IPS-20b (cell line): ENCODE data around the gene POC1A.

Source experiments
- H3K27ac ChIP-seq: one replicate; pipeline ENCODE4 v1.5.1; 2013; ENCODE audit warnings: low read length
- H3K27me3 ChIP-seq: 2 replicates; pipeline ENCODE4 v1.6.1; 2013; ENCODE audit warnings: mild to moderate bottlenecking, low read length, inconsistent platforms; ENCODE audit not compliant: insufficient read depth
- H3K36me3 ChIP-seq: 2 replicates; pipeline ENCODE4 v1.6.1; 2013; ENCODE audit warnings: low read depth, mild to moderate bottlenecking, inconsistent platforms, low read length, moderate library complexity; ENCODE audit not compliant: insufficient read depth
- H3K4me1 ChIP-seq: 2 replicates; pipeline ENCODE4 v1.6.1; 2013; ENCODE audit warnings: mild to moderate bottlenecking, control low read depth, inconsistent platforms, low read length, moderate library complexity; ENCODE audit not compliant: insufficient read depth
- H3K4me3 ChIP-seq: 2 replicates; pipeline ENCODE4 v1.5.1; 2013; ENCODE audit warnings: mild to moderate bottlenecking, low read length, inconsistent platforms
- H3K9ac ChIP-seq: 2 replicates; pipeline ENCODE4 v1.6.1; 2013; ENCODE audit warnings: low read depth, mild to moderate bottlenecking, inconsistent platforms, low read length, moderate library complexity
- H3K9me3 ChIP-seq: 2 replicates; pipeline ENCODE4 v1.6.1; 2013; ENCODE audit warnings: mild to moderate bottlenecking, low read depth, low read length, inconsistent platforms; ENCODE audit not compliant: insufficient read depth

POC1A gene

DNA sequence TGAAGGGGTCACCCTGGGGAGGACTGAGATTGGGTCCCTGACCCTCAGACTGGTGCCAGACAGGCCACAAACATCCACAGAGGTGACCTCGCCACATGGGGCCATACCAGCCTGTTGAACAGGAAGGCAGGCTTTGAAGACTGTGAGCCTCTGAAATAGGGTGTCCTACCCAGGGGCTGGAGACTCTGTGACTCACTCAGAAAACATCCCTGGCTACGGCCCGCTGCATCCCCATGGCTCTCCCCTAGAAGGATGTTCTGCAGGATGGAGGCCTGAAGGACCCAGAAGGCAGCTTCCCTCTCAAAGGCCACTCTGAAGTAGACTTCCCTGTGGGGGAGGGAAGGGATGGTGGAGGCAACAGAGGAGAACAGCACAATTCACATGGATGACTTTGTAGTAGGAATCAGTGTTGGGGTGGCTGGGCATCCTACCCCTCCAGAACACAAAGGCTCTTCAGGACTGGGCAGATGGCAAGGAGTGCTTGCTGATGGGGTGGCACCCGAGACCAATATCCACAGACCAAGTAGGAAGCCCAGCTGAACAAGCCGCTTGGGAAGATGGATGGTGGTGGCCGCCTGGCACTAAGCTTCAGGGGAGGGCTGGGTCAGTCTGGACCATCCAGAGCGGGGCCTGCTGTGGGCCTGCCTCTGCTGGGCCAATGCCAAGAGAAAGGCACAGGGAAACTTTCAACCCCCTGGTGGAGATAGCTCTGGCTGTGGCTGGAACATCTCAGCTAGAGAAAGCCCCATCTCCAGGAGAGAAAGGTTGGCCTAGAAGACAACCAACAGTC, 60.3 kb downstream of the POC1A start:
- Histone ChIP-seq H3K9me3 (no peaks in the 10 kb centered on the region), H3K36me3 (peaks cover 49% of the 10 kb centered on the region), H3K9ac (no peak overlapping the region), H3K27me3 (no peaks in the 10 kb centered on the region), H3K4me1 (no peaks in the 10 kb centered on the region), H3K4me3 (no peak overlapping the region), H3K27ac (no peak overlapping the region)

DNA sequence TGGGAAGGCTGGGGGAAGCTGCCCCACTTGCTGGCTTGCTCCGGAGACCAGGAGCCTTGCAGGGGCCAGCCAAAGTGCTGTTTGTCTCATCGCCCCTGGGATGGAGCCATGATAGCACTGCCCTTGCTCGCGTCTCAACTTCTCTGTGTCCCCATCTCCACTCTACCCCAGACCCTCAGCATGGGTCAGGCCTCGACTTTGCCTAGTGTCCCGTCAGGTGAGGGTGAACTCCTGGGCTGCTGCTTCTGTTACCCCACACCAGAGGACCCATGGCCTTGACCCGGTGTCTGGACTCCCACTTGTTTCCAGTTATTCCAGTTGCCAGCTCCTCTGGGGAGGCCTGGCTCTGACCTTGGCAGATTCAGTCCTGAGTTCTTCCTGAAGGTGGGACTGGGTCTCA, 61.3 kb downstream of the POC1A start:
- H3K9me3 ChIP-seq, result no peaks in the 10 kb centered on the region
- no peak overlapping the region for H3K9ac ChIP-seq
- no peak overlapping the region for H3K27ac ChIP-seq
- peaks cover 47% of the 10 kb centered on the region for H3K36me3 ChIP-seq
- H3K27me3 ChIP-seq, result no peaks in the 10 kb centered on the region
- H3K4me1 ChIP-seq, result no peaks in the 10 kb centered on the region
- no peak overlapping the region for H3K4me3 ChIP-seq

DNA sequence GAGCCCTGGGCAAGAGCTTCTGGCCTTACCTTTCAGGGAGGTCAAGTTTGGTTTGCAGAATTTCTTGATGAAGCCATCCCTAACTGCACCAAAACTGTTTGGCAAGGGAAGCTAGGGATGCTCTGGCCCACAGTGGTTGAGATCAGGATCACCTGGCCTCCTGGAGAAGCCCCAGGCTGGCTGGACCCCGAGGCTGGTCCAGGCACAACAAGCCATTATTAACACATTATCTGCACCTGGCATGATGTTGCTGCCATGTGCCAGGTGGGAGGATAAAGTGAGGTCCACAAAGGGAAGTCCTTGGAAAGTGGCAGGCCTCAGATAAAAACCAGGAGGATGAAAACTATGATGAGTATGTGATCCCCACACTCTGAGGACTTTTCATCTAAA, 62.0 kb downstream of the POC1A start:
- Histone ChIP-seq H3K4me3 (no peak overlapping the region), H3K9me3 (no peaks in the 10 kb centered on the region), H3K9ac (no peak overlapping the region), H3K27me3 (no peaks in the 10 kb centered on the region), H3K36me3 (peaks cover 41% of the 10 kb centered on the region), H3K4me1 (no peaks in the 10 kb centered on the region), H3K27ac (no peak overlapping the region)

DNA sequence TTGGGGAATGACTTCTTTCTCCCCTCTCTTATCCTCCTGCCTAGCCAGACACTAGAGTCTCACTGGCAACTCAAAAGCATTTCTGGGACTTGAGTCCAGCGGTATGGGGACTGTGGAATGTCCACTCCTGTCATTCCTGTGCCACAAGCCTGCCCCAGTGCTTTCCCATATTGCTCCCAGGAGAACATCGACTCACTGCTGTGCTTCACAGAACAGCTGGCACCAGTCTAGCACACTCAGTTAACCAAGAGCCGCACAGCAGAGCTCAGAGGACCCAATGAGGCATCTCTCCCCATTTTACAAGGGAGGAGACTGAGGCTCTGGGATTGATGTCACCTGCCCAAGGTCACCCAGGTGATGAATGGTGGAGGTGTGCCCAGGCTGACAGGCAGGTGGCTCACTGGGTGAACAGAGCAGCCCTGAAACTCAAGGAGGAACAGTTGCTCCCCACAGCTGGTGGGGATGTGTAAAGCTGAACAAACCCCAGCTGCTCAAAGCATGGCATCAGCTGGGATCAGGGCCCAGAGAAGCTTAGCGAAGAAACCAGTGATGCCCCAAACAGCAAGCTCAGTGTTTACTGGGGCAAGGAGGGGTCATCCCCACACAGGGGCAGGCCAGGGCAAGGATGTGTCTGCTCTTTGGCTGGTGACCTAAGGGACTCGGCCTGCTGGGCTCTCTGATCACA, 62.5 kb downstream of the POC1A start:
- no peaks in the 10 kb centered on the region for H3K9me3 ChIP-seq
- no peaks in the 10 kb centered on the region for H3K27me3 ChIP-seq
- no peaks in the 10 kb centered on the region for H3K4me1 ChIP-seq
- no peak overlapping the region for H3K4me3 ChIP-seq
- no peak overlapping the region for H3K27ac ChIP-seq
- peaks cover 36% of the 10 kb centered on the region for H3K36me3 ChIP-seq
- H3K9ac ChIP-seq, result no peak overlapping the region

DNA sequence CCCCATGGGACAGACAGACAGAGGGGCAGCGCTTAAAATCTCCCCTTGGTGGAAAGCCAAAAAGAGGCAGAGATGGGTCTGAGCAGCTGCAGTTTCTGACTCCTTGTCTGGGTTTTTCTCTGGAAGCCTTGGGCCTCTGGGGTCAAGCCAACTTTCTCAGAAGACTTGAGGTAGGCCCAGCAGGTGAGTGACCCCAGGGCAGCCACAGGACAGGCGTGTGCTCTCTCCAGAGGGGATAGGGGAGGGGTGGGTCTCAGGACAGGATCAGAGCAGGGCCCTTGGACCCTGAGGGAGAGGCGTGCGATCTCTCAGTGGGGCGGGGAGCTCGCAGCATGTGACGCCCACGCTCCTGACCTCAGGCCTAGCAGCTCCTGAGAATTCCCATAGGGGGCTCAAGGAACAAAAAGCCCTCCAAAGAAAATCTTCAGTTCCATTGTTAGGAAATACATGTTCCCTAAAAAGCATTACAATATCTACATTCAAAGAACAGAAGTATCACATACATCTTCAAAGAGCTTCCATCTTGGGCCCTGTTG, 63.2 kb downstream of the POC1A start:
- H3K27ac ChIP-seq, result no peak overlapping the region
- no peak overlapping the region for H3K9ac ChIP-seq
- no peaks in the 10 kb centered on the region for H3K4me1 ChIP-seq

DNA sequence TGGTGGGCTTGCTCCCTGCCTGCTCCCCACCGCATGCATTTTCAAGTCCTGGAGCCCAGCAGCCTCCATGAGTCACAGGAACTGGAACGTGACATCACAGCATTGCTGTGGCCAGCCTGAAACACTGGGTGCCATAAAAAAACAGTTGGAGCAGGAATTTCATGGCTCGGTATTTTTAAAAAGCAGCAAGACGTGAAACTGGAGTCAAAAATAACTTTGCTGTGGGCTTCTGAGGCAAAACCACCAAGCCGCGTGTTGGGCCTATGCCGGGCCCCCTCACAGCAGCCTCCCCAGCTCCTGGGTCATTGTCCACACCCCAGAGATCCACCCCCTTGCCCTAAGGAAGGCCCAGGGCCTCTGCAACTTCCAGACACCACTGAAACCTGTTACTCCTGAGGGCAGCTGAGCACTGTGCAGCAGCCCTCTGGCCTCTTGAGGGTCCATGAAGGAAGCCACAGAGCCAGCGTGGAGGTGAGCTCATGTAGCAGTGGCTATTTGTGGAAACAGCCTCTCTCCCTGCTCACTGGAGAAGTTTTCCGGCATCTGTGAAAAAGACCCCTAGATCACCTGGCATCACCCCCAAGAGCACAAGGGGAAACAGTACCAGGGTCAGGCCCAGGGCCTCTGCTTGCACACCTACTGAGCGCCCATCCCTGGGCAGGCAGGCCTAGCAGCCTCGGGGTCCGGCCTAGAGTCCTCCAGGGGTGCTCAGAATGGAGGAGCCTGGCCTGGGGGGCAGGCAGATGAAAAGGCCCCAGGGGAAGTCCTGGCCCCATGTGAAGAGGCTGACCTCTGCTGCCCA, 63.9 kb downstream of the POC1A start:
- Histone ChIP-seq H3K9me3 (no peaks in the 10 kb centered on the region), H3K4me1 (no peaks in the 10 kb centered on the region), H3K27me3 (no peaks in the 10 kb centered on the region), H3K4me3 (no peak overlapping the region), H3K27ac (no peak overlapping the region), H3K36me3 (peaks cover 22% of the 10 kb centered on the region; the same call in 1 of the 2 replicates), H3K9ac (no peak overlapping the region; the same call in 1 of the 2 replicates)

More for the DNA sequence above, 63.2 kb downstream of the POC1A start:
- peaks cover 29% of the 10 kb centered on the region for H3K36me3 ChIP-seq
- H3K4me3 ChIP-seq, result no peak overlapping the region
- no peaks in the 10 kb centered on the region for H3K27me3 ChIP-seq
- no peaks in the 10 kb centered on the region for H3K9me3 ChIP-seq

DNA sequence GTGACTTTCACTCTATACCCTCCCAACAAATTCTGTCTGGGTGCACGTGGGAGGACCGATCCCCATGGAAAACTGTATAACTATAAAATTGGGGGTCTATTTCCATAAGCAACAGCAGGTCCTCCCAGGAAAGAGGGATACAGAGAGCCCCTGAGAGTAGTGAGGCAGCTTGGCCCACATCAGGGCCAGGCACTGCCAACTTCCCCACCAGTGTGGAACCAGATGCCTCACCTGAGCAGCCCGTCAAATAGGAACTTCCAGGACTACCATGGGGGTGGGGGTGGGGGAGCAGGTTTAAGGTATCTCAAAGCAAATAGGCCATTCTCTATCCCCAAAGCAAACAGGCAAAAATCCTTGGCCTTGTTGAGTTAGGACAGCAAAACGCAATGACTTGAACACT, 64.5 kb downstream of the POC1A start:
- H3K27me3 ChIP-seq, result no peaks in the 10 kb centered on the region
- no peaks in the 10 kb centered on the region for H3K9me3 ChIP-seq
- no peak overlapping the region for H3K27ac ChIP-seq
- peaks cover 18% of the 10 kb centered on the region; the same call in 1 of the 2 replicates for H3K36me3 ChIP-seq
- no peak overlapping the region for H3K9ac ChIP-seq
- H3K4me3 ChIP-seq, result no peak overlapping the region
- H3K4me1 ChIP-seq, result no peaks in the 10 kb centered on the region

DNA sequence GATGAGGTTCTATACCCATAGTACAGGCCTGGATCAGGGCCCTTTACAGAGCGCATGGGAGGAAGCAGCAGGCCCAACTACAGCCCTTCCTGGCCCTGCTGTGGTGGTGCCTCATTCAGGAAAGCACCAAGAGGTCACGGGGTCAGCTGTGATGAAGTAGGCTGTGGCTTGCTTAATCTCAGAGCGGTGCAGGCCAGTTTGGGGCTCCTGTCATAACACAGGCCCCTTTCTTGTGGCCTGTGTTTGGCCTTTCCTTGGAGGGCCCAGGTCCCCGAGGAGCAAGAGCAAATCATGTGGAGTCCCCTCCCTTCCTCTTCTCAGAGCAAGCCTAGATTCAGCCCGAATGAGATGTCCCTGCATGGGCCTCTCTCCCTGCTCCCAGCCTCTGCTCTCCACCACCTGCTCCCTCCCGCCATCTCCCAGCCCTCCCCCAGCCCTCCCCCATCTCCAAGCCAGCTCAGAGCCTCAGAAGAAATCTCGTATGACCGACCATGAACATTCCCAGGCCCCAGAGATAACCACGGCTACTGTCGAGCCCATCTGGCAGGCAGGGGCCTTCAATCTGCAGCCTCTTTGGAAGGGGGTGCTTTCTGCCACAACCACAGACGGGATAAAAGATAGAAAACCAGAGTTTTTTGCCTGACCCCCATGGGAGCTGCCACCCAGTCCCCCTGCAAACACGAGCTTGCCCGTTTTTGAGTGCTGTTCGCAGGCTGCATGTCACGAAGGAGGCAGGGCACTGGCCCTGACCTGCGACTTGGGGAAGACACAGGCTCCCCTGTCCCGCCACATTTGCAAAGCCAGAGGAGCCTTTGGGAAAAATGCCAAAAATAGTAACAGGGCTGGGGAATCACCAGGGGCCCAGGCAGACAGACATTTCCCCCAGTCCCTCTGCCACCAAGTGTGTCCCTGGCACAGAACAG, 65.5 kb downstream of the POC1A start:
- no peaks in the 10 kb centered on the region for H3K27me3 ChIP-seq
- H3K36me3 ChIP-seq, result peaks cover 10% of the 10 kb centered on the region; the same call in 1 of the 2 replicates
- H3K27ac ChIP-seq, result no peak overlapping the region
- H3K4me1 ChIP-seq, result no peaks in the 10 kb centered on the region
- no peaks in the 10 kb centered on the region for H3K9me3 ChIP-seq
- H3K9ac ChIP-seq, result no peak overlapping the region
- no peak overlapping the region for H3K4me3 ChIP-seq

DNA sequence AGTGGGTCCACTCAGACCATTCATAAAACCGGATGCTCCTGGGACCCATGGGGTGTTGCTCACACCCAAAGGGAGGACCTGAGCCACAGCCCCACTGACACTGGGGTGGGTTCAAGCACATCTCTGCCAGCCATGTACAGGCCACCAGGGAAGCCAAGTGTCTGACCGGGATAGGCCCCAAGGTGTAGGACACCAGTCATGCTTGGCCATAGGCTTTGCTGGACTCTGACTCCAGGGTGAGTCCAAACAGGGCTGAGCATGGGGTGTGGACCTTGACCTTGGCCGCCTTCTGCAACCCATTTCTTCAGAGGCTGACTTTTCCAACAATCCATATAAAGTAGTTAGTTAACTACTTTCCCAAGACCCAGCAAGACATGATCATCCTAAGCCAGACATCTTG, 66.5 kb downstream of the POC1A start:
- H3K27ac ChIP-seq, result no peak overlapping the region
- no peaks in the 10 kb centered on the region for H3K4me1 ChIP-seq
- H3K4me3 ChIP-seq, result no peak overlapping the region
- no peaks in the 10 kb centered on the region for H3K9me3 ChIP-seq
- H3K27me3 ChIP-seq, result no peaks in the 10 kb centered on the region
- no peak overlapping the region for H3K9ac ChIP-seq
- 0 out of 2 replicates have a peak, but pooled peaks cover 2% of the 10 kb centered on the region for H3K36me3 ChIP-seq

DNA sequence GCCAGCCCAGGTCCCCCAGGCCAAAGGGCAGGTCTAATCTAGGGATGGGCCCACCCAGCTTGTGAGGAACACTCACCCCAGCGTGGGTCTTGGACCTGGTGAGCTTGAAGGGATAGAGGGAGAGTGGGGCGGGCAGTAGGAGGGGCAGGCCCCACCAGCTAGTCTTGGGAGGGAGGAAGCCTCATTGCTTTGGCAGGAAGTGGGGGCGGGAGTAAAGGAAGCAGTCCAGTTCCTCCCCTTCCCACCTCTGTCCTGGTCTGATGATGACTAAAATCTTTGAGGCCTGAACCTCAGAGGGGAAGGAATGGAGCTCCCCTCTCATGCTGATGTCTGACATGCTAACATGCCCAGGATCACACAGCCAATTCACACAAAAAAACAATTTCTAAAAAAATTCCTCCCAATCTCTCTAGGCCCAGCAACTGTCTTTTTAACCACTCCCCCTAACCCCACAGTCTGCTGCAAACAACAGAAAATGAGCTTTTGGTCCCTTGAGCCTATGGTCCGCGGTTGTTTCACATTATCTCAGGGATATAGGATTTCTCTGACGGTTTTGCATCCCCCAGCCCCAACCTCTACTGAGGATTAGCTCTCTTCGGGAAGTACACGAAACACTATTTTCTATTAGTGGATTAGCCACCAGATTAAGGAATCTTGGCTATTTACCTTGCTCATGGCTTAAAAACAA, 67.1 kb downstream of the POC1A start:
- H3K27ac ChIP-seq, result no peak overlapping the region
- no peak overlapping the region for H3K4me3 ChIP-seq
- H3K4me1 ChIP-seq, result no peaks in the 10 kb centered on the region
- H3K27me3 ChIP-seq, result no peaks in the 10 kb centered on the region
- no peaks in the 10 kb centered on the region for H3K36me3 ChIP-seq
- no peak overlapping the region for H3K9ac ChIP-seq
- no peaks in the 10 kb centered on the region for H3K9me3 ChIP-seq
